Middle frontal gyrus (tissue), 1 donor: ENCODE results near the gene HDAC4.

Source experiments
- DNase-seq: peaks from one replicate; pipeline ENCODE4 v3.0.0-alpha.2; 2015; ENCODE audit warnings: low spot score; ENCODE audit errors: extremely low spot score

HDAC4 gene

DNA sequence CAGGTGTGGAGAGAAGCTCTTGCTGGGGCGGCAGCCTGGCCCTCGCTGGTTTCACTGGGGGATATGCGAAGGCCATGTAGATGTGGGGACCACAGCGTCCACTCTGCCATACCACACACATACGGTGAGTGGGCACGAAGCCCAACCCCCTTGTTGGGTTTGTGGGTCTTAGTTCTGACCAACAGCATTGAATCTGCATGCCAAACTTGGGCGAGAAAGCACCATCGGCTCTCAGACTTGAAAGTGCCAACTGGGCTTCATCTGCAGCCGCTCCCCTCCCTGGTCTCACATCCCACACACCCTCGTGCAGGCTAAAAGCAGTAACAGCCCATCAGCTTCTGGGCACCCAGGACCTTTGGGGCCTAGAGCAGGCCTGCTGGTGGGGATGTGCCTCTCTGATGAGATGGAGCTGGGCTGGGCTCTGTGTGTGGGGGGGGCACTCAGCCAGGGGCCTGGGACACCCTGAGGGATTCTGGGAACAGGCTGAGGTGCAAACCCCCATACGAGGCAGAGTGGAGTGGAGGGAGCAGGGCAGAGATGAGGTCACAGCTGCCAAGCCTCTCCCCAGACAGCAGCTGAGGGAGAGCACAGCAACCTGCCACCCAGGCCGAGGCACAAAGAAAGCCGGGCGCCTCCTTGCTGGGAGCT, 288.6 kb downstream of the HDAC4 start:
- DNase-seq = no peak

DNA sequence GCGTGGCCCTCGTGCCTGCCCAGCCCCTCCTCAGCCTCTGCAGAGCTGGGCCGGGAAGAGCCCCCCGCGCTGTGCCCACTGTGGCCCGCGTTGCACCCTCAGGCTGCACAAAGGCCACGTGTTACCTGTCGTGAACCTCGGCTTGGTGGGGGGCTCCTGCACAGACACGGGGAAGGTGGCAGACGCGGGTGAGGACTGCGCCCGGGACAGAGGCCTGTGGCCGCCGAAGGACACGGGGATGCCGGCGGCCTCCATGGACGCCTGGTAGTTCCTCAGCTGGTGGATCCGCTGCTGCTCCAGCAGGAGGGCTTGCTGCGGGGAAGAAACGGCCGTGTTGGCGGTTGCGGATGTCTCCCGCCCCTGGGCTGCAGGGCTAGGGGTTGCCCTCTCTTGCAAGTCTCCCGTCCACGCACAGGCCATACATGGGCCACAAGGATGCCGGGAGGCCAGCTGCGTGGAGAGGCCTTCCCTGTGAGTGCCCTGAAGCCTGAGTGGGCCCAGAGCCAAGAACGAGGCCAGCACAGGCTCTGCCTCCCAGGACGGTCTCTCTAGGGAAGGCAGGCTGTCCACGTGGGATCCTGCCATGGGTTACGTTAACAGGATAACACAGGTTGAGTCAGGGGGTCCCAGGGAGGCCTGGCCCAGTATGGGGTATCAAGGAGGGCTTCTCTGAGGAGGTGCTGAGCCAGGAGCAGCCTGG, 289.3 kb downstream of the HDAC4 start:
- no peak for DNase-seq

DNA sequence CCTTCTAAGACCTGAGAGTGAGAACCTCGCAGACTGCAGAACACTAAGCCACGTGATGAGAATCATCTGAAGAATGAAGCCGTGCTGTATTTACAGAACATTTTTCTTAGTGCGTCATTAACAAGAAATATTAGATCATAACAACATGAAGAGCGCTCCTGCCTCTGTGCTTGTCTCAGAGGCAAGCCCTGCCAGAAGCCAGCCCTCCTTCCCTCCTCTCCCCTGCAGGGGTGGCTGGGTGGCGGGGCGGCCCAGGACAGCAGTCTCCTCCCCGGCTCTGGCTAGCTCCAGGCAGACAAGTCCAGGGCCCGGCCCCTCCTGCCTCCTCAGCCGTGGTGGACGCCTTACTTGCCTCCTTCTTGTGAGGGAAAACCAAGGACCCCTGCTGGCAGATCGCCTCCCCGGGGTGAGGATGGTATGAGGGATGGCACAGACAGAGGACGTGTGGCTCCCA, 290.2 kb downstream of the HDAC4 start:
- no peak for DNase-seq

DNA sequence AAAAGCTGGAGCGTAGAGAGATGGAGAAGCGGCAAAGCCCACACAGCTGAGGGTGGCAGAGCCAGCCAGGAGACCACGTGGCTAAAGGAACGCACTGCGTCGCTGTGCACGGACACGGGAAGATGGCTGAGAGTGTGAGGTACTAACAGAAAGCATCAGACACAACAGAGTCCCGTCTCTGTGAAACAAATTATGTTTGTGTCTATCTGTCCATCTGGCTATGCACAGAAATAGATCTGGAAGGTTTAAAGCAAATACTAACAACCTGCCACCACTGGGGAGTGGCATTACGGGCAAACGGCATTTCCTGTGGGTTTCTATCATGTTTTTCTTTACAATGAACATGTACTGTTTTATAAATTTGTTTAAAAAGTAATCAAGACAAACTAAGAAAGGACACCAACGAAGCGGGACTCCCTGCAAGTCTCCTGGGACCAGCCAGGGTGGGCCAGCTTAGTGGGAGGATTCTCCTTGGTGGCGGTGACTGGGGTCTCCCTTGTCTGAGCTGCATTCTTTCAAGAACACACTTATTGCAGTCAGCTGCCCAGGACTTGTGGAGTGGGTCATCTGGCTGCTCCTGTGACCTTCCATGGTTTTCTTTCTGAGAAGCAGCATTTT, 290.8 kb downstream of the HDAC4 start:
- no peak for DNase-seq

DNA sequence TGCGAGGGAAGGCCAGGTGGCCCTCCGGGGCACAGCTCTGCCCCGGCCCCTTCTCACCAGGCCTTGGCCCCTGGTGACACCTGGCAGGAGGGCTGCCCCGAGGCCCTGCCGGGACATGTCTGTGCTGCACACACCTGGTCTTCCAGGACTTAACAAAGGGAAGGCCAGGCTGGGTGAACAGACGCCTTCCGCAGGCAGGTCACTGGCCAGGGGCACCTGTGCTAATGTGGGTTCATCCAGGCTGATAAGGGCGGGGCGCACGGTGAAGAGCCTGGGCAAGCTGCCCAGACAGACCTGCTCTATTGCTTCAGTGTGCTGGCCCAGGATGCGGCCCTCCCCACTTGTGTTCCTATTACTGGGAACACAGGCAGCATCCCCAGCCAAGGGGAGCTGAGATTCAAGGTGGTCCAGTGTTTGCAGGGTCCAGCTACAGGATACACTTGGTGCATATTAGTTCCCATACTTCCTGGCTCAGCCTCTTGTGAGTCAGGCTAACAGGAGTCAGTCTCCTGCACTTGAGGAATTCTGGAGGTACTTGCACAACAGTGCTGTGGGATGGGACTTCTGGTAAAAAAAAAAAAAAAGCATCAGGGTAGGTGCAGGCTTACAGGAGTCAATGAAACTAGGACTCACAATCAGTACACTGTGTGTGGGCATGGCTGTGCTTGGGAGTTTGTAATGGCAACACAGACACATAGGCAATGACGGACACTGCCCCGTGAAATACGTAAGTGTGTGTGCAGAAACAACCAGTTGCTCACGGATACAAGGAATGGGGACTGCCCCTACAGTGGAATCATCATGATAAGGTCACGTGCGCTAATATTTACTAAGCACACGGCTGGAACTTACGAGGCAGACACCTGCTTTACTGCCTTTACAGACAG, 291.5 kb downstream of the HDAC4 start:
- DNase-seq = no peak

DNA sequence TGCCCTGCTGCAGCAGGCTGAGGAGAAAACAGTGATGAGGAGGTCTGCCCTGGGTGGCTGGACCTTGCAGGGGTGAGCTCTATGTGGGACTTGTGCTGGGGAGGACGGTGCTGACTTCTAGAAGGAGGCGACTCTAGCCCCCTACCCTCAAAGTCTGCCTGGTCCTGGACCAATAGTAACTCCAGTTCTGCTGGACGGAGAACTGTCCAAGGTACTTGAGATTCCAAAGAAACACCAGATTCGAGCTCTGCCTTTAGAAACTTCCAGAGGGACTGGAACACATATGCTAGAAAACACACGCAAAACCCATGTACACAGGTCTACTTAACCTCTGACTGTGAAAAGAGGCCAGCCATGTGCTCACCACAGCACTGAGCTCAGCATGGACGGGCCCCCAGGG, 292.4 kb downstream of the HDAC4 start:
- DNase-seq = no peak

DNA sequence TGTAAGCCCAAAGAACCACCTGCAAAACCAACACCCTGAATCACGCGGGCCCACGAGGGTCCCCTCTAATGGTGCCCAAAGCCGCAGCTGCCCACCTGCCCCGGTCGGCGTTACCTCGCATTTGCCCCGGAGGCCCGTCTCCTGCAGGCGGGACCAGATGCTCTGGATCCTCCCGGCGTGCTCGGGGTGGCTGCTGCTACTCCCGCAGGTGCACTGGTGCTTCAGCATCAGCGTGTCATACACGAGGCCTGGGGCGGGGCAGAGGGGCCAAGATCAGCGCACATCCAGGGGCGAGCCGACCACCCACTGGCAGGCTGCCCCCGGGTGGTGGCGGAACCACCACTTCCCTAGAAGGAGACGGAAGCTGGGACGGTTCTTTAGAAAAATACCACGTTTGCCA, 292.9 kb downstream of the HDAC4 start:
- no peak for DNase-seq

DNA sequence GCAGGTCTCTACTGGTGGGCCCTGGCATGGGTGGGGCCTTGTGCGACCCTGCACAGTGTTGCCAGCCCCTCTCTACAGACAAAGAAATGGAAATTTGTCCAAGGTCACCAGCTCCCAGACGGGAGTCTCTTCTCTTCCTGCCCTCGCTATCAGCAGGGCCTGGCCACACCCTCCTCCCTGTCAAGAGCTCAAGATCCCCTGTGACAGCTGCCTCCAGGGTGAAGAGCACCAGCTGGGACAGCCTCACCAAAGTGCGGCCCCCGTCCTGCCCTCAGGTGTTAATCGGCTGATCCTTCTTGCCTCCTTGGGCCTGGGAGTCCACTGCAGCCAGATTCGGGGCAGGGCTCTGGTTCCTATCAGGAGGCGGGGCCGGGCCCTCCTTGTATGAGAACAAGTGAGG, 293.9 kb downstream of the HDAC4 start:
- DNase-seq = no peak

DNA sequence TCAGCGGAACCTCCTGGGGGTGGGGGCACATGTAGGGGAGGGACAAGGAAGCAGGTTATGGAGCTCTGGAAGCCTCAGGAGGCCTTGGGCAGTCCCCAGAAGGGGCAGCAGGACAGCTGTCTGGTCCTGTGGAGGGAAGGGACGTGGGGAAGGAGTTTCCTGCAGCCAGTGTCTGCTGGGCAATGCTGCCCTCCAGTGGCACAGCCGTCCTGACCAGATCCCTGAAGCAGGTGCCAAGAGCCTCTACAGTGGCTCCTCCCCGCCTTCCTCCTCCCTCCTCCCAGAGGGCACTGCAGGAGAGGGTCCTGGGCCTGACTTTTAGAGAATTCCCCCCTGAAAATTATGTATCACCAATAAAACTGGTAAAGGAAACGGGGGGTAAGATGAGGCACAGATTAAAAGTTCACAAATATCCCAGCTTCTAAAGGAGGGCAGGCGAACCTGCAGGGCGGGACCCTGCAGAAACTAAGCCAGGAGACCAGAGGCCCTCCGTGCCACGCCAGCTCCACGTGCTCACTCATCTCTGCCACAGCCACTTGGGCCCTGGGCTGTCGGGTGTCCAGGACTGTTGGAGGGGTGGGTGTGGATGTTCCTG, 294.4 kb downstream of the HDAC4 start:
- peak; percentile 75 for DNase-seq

DNA sequence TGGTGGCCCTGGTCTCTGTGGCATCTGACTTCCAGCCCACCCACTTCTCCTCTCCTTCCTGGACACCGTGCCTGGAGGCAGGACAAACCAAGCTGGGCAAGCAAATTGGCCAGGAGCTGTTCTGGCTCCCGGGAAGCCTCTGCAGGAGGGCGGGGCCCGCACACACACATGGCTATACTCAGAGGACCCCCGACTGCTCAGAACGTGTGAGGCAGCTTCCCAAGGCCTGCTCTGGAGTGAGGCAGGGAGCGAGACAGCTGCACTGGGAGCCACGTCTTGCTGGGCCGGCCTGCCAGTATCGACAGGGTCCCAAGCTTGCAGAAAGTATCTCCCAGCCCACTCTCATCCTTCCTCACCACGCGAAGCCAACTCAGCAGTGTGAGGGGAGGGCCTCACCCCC, 295.6 kb downstream of the HDAC4 start:
- DNase-seq = no peak

DNA sequence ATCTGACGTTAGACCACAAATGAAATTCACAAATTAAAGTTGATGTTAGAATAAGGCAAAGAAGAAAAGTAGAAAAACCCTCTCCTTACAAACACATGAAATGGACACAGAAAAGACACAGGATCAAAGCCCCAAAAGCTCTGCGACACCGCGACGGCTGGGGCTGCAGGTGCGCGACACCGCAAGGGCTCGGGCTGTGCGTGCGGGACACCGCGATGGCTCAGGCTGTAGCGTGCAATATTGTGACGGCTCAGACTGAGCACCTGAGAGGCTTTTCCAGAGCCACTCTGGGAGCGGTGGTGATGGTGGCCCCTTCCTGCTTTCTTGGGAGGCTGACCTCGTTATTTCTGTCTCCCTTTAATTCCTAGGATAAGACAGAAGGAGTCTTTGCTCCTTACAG, 296.0 kb downstream of the HDAC4 start:
- DNase-seq = no peak

DNA sequence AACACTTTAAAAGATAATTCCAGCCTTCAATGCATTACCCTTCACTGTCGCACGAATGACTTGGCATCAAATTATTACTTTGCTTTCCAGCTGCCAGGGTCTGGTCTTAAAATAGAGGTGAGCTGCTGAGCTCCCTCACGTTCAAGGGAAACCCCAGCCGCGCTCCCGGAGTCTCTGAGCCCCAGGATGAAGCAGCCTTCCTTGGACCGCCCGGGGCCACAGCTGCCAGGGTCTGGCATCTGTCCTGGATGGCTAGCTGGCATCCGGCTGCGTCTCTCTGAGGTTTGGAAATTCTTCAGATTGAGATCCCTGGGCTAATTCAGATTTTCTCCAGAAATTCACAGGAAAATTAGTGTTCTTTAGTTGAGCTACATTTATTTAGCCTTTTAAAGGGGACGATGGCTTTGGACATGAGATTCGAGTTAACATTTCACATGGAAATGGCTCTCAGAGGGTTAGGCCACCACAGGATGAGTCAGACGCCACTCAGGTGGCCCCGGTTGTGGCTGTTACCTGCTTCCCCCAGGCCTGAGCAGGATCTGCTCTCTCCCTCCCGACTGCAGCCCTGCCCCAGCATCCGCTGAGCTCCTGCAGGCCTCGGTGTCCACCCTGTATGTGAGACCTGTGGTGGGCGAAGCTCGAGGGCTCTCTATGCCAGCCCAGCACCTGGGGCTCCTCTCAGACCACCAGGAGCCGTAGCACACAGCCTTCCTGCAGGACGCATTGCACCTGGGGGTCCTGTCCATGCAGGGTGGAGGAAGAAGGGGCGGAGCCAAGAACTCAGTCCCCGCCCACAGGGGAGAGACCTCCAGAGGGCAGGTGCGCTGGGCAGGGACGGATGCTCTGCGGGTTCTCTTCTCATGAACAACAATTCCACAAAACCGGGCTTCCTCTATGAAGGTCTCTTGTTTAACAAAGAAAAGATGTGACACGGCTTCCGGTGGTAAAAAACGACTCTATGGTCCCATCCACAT, 297.4 kb downstream of the HDAC4 start:
- no peak for DNase-seq

DNA sequence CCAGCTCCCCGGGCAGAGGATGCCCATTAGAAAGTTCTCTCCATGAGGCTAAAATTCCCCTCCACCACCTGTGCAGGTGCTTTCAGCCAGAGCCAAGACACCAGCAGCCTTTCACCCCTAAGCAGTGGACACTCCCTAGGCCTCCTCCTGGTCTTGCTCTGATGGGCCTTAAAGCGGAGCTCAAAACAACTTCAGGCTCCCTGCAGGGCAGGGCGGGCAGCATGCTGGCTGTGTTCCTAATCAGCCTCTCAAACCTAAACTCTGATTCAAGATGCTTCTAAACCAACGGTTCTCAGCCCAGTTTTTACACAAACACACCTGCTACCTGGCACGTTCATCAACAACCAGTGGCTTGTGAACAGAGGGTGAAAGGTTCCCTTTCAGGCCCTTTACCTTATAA, 298.6 kb downstream of the HDAC4 start:
- no peak for DNase-seq

DNA sequence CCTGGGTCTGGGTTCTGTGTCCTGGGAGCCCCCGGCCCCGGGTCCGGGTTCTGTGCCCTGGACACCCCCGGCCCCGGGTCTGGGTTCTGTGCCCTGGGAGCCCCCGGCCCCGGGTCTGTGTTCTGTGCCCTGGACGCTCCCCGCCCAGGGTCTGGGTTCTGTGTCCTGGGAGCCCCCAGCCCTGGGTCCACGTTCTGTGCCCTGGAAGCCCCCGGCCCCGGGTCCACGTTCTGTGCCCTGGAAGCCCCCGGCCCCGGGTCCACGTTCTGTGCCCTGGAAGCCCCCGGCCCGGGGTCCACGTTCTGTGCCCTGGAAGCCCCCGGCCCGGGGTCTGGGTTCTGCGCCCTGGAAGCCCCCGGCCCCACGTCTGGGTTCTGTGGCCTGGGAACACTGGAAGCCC, 299.0 kb downstream of the HDAC4 start:
- DNase-seq = no peak

DNA sequence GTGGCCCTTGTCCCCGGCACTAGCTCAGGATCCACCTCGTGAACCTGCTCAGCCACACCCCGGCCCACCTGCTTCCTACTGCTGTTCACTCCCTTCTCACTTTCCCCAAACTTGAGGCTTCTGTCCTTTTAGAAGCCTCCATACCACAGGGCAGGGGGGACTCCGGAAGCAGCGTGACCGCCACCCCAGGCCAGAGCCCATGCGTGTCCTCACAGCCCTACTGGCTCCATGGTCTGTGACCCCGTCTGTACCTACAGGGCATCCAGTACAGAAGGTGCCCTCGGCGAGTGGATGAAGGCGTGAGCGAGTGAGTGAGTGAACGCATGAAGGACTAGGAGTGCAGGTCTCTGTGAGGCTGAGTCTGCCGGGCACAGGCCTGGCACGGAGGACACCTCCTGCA, 299.7 kb downstream of the HDAC4 start:
- no peak for DNase-seq

DNA sequence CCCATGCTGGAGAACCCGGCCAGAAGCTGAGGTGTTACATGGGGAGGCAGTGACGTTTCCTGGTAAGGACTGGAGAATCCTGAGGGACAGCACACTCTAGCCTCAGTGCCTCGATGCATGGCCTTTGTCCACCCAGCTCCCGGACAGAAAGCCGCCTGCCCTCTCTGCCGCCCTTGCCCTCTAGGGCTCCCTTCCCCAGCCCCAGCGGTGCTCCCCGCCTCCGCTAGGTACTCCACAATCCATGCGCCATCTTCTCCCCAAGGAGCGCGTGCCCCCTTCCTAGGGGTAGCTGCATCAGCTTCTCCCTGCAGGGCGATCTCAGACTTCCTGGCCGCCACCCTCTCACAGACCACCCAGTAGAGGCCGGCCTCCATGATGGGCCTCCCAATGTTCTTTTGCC, 301.3 kb downstream of the HDAC4 start:
- no peak for DNase-seq

DNA sequence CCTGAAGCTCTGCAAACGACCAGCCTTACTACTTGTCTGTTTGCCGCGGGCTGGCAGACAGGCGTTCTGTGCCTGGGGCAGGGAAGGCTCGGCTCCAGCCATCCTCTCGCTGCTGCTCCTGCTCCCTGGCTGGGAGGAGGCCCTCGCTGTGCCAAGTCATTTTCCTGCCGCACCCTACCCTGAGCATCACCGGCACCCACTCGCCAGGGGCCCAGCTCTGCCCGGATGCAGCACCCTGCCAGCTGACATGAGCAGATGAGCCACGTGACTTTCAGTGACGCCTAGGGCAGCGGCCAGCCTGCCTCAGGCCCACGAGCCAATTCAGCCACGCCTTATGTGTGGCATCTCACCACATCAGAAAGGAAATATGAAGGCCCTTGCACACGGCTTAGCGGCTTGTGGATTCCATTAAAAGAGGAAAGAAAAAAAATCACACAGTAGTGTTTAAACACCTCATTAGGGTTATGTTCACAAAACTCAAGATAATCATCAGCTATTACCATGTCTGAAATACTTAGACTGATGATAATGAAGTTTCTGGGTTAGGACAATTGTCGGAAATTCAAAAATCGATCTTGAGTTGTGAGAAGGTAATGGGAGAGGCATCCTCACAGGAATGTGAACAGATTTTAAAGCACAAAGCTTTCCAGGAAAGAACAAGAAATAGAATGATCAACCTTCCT, 302.4 kb downstream of the HDAC4 start:
- DNase-seq = no peak

DNA sequence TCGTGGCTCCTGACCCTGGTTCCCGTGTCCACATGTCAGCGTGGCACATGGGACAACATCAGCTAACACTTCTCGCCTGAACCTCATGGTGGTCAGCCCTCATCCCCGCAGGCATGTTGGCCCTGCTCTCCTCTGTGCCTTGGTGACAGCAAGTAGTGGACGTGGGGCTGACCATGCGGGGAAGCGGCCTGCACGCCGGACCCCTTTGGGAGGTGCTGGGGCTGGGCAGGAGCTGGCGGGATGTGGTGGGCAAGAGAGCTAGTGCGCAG, 303.5 kb downstream of the HDAC4 start:
- DNase-seq = no peak

DNA sequence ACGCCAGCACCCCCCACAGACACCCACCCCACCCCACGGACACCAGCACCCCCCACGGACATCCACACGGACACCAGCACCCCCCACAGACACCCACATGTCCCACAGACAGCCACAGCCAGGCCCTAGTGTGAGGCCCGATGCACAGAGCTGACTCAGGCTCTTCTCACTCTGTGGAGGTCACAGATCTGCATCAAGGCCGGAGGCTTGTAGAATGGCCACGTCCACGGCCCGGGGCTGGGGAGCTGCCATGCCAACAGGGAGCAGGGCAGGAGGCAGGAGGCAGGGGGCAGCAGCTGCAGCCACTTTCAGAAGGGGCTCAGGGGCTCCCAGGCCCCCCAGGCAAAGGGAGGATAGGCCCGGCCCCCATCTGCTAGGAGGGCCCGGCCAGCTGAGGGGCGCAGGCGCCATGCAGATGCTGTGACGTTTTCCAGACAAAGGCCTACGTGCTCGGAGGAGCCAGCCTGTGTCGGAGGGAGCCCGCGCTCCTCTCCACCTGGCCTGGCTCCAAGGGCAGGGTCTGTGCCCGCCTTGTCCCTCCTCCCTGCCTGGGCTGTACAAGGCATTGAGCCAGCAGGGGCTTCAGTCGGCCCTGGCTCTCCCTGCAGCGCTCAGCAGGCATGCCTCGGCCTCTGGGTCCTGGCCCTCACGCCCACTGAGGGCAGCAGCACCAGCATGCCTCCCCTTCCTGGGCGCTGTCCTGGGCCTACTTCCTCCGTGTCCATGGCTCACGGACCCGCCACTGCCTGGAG, 304.0 kb downstream of the HDAC4 start:
- no peak for DNase-seq
